Measurements from ENCODE around the gene ATP8A2.

Gene ATP8A2

GRCh38 chr13:26007261-26008125, 635.7 kb downstream of the ATP8A2 start:
- TF ChIP-seq, protein P1, sequence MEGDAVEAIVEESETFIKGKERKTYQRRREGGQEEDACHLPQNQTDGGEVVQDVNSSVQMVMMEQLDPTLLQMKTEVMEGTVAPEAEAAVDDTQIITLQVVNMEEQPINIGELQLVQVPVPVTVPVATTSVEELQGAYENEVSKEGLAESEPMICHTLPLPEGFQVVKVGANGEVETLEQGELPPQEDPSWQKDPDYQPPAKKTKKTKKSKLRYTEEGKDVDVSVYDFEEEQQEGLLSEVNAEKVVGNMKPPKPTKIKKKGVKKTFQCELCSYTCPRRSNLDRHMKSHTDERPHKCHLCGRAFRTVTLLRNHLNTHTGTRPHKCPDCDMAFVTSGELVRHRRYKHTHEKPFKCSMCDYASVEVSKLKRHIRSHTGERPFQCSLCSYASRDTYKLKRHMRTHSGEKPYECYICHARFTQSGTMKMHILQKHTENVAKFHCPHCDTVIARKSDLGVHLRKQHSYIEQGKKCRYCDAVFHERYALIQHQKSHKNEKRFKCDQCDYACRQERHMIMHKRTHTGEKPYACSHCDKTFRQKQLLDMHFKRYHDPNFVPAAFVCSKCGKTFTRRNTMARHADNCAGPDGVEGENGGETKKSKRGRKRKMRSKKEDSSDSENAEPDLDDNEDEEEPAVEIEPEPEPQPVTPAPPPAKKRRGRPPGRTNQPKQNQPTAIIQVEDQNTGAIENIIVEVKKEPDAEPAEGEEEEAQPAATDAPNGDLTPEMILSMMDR (IDR thresholded peaks at IDR 0.05; ENCODE audit: insufficient read depth, low read depth, low read length, missing control alignments): no peak
- H3K4me3 ChIP-seq (ENCODE audit: low read length): no peak overlapping the region
- no peak for DNase-seq (ENCODE audit: low read depth)

DNA sequence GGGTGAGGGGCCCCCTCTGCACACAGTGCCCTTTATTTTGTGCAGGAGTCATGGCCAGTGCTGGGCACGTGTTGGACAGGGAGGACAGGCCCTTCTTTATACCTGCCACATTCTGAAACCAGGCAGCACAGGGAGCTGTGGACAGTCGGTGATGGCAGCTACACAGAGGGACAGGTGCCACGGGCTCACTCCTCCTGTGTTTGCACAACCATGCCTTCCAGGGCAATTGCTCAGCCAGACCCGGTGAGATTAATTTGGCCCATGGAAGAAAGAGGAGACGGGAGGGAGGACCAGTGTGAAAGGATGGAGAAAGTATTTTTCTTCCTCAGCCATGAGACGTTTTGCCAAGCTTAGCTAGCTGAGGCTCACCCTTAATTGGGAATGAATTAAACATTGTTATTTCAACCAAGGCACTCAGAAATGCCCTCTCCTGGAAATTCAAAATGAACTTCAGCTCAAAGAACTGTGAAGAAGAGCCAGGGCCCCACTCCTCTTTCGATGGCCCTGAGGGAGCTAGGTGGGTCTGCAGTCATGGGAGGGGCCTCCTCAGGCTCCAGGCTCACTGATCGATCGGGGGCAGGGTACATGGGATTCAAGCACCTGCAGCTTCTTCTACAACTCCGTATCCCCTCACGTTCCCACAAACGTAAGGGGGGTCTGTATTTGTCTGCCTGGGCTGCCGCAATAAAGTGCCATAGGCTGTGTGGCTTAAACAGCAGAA, 638.9 kb downstream of the ATP8A2 start:
- no peak overlapping the region for H3K4me3 ChIP-seq (ENCODE audit: low read length)
- DNase-seq (ENCODE audit: low read depth): no peak
- TF ChIP-seq, protein P1 (IDR thresholded peaks at IDR 0.05; ENCODE audit: insufficient read depth, low read depth, low read length, missing control alignments): no peak

DNA sequence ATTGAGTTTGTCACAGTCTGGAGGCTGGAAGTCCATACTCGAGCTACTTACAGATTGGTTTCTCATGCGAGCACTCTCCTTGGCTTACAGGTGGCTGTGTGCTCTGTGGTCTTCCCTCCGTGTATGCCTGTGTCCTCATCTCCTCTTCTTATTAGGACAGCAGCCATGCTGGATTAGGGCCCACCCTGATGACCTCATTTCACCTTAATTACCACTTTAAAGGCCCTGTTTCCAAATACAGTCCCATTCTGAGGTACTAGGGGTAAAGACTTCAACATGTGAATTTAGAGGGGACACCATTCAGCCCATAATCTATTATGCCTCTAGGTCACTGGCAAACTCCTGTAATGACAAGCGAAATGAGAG, 639.4 kb downstream of the ATP8A2 start:
- no peak for DNase-seq (ENCODE audit: low read depth)
- H3K4me3 ChIP-seq (ENCODE audit: low read length): no peak overlapping the region
- TF ChIP-seq, protein P1 (IDR thresholded peaks at IDR 0.05; ENCODE audit: insufficient read depth, low read depth, low read length, missing control alignments): no peak

DNA sequence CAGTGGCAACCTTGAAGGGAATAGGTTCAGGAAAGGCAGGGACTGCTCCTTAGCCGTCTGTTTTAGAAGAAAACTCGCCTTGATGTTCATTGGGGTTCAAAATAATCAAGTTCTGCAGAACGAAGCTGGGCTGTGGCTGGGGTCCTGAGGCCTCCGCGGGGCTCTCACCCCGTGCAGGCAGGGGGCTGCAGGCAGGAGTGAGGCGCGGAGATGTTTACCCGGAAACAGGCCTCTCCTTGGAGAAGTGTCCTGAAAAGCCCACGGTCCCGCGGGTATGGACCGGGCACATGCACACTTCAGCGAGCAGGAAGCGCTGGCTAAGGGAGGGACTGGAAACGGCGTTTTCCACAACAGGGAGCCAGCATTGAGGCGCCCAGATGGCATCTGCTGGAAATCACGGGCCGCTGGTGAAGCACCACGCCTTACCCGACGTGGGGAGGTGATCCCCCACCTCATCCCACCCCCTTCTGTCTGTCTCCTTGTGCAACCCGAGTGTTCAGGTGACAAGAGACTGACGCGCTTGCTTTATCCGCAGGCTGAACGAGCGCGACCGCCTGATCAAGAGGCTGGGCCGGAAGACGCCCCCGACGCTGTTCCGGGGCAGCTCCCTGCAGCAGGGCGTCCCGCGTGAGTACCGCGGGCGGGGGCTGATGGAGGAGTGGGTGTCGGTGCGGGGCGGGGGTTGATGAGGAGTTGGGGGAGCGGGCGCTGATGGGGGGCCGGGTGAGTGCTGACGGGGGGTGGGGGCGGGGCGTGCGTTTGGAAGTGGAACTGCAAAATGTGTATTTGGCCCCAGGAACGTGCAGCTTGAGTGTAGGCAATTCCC, 640.4 kb downstream of the ATP8A2 start:
- TF ChIP-seq, protein P1 (IDR thresholded peaks at IDR 0.05; ENCODE audit: insufficient read depth, low read depth, low read length, missing control alignments): no peak
- DNase-seq (ENCODE audit: low read depth): no peak
- H3K4me3 ChIP-seq (ENCODE audit: low read length): peak overlapping the region; percentile 10

- TF ChIP-seq, protein P1 (IDR thresholded peaks at IDR 0.05; ENCODE audit: insufficient read depth, low read depth, low read length, missing control alignments): no peak
- no peak overlapping the region for H3K4me3 ChIP-seq (ENCODE audit: low read length)
- no peak for DNase-seq (ENCODE audit: low read depth)
Observed at GRCh38 chr13:26012995-26013394, 641.2 kb downstream of the ATP8A2 start.

DNA sequence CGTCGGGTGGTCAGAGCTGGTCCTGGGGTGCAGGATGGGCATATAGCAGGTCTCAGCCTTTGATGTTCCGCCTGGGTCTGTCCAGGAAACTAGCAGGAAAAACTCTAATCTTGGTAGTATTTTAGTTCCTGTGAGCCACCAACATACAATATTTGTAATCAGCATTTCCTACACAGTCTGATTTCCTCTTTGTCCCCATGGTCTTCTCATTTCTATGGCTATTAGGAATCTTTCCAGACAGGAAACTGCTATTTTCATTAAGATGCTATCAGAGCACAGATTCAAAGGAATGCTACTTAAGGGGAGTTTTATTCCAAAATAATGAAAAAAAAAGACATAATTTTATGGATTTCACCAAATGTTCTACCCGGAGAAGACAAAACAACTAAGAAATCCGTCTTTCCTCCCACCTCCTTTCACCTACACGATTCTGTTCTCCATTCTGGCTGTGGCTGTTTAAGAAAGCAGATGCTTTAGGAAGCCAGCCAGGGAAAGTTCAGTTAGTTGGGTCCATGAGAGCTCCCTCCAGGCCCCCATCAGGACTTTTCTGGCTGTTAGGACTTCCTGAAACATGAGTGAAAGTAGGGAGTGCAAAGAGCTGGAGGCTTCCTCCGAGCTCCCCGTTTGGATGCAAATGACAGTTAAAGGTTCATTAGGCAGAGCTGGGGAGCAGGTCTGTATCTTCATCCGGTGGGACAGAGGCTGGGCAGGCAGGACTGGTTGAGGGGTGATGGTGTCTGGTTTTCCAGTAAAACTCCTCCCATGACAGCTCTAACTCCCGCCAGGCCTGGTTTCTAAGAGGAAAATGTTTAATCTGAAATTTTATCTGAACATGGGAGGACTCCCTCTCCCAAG, 643.7 kb downstream of the ATP8A2 start:
- H3K4me3 ChIP-seq (ENCODE audit: low read length): no peak overlapping the region
- no peak for DNase-seq (ENCODE audit: low read depth)
- TF ChIP-seq, protein P1 (IDR thresholded peaks at IDR 0.05; ENCODE audit: insufficient read depth, low read depth, low read length, missing control alignments): no peak
